H1 (cell line): ENCODE results near the gene STAG1. TPM values are rescaled to one million over a fixed set of nuclear protein-coding genes. Genes with fewer than 3 reads are reported as not detected.

Experiments
- CHD7 ChIP-seq: fragments of 300-600 bp; sonication (generic); IDR thresholded peaks from 2 replicates; pipeline ENCODE4 v1.7.1; 2012; ENCODE audit warnings: low read length, moderate library complexity, mild to moderate bottlenecking, inconsistent platforms; ENCODE audit not compliant: insufficient replicate concordance
- E2F6 ChIP-seq: IDR thresholded peaks from 2 replicates; pipeline ENCODE4 v1.6.1; 2012; ENCODE audit warnings: inconsistent platforms
- EZH2 ChIP-seq: fragments of 200-600 bp; sonication (generic); IDR thresholded peaks from 2 replicates; pipeline ENCODE4 v1.7.1; 2012; ENCODE audit warnings: low read depth, mild to moderate bottlenecking, moderate library complexity, low read length, inconsistent platforms; ENCODE audit not compliant: severe bottlenecking
- HDAC6 ChIP-seq: IDR thresholded peaks from one replicate; pipeline ENCODE4 v1.7.1; 2012; ENCODE audit warnings: low read depth, mild to moderate bottlenecking, inconsistent platforms, low read length, moderate library complexity
- MAFK ChIP-seq: IDR thresholded peaks from 2 replicates; pipeline ENCODE4 v1.6.1; 2012; ENCODE audit warnings: low read depth, mild to moderate bottlenecking, improper control_type of control experiment, low read length
- RXRA ChIP-seq: IDR thresholded peaks from 2 replicates; pipeline ENCODE4 v1.6.1; 2011; ENCODE audit warnings: low read depth, mild to moderate bottlenecking, low read length, moderate library complexity; ENCODE audit not compliant: insufficient read depth
- polyA plus RNA-seq, 7 experiments: library from polyadenylated mRNA; depleted of rRNA in 3 of 7; stranded (reverse) in 5 of 7; unstranded in 2 of 7; fragments of >200 nt in 5 of 7; fragments of 200-250 nt in 2 of 7; gene quantifications; 1 replicate in 5 of 7; 2 replicates in 1 of 7; 4 replicates in 1 of 7; pipeline versions ENCODE4 v1.2.1 to v1.2.3, GENCODE V29; 2011 to 2013; ENCODE audit warnings: missing spikeins in 2 of 7, mixed read lengths in 2 of 7
- total RNA-seq: library from RNA; stranded (reverse); fragmentation: NEBNext Ultra II Directional; extraction: Animal tissue kit (Norgen Biotek cat#: 25700); gene quantifications from 2 replicates; pipeline ENCODE4 v1.2.1, GENCODE V29; 2021
- TF ChIP-seq, protein P1 (sequence below): IDR thresholded peaks from 2 replicates; pipeline ENCODE4 v1.6.1; 2012; ENCODE audit warnings: inconsistent platforms
- TF ChIP-seq, protein P2 (sequence below): IDR thresholded peaks from 2 replicates; pipeline ENCODE4 v1.6.1; 2011; ENCODE audit warnings: low read depth, mild to moderate bottlenecking, low read length; ENCODE audit not compliant: insufficient read depth

The STAG1 gene
- total and polyA plus RNA-seq, 2 of the 8 experiments (the other 6 are each of a cell fraction or from before 2014, with no cell fraction given) = 4.6 to 23.4 TPM

DNA sequence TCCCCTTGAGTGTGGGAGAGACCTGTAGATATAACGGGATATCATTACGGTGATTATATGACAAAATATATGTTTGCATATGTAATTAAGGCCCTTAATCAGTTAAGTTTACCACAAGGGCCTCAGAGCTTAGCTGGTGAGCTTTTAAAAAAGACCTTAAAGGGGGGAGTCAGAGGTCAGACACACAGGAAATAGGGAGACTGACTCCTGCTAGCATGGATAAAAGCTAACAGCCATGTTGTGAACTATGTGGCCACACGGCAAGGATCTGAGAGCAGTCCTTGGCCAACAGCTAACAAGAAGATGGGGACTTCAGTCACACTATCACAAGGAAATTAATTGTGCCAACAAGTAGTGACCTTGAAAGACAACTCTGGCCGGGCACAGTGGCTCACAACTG lies 3.1 kb downstream of the STAG1 start (continued):
- TF ChIP-seq CHD7 (no peak), HDAC6 (no peak), E2F6 (no peak), MAFK (no peak), EZH2 (no peak), RXRA (no peak)
- TF ChIP-seq, protein P1, sequence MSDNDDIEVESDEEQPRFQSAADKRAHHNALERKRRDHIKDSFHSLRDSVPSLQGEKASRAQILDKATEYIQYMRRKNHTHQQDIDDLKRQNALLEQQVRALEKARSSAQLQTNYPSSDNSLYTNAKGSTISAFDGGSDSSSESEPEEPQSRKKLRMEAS = no peak
- TF ChIP-seq, protein P2, sequence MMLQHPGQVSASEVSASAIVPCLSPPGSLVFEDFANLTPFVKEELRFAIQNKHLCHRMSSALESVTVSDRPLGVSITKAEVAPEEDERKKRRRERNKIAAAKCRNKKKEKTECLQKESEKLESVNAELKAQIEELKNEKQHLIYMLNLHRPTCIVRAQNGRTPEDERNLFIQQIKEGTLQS = no peak
